GM18526 (cell line): ENCODE data around the gene ADARB2.

Experiments
- POLR2A ChIP-seq: IDR thresholded peaks from 3 replicates; pipeline ENCODE4 v1.6.1; 2011; ENCODE audit not compliant: insufficient read length; ENCODE audit errors: extremely low read depth

The ADARB2 gene

GRCh38 chr10:1743141-1743540, 5.8 kb upstream of the ADARB2 start:
- no peak for TF ChIP-seq POLR2A

- TF ChIP-seq POLR2A: no peak
These were observed 4.1 kb upstream of the ADARB2 start for GRCh38 chr10:1741450-1741849.

GRCh38 chr10:1739751-1740150, 2.4 kb upstream of the ADARB2 start:
- no peak for TF ChIP-seq POLR2A

- TF ChIP-seq POLR2A: no peak
These were observed 1.6 kb upstream of the ADARB2 start for GRCh38 chr10:1738950-1739349.

GRCh38 chr10:1736972-1737221, 428 bp downstream of the ADARB2 start:
- no peak for TF ChIP-seq POLR2A

- no peak for TF ChIP-seq POLR2A
These were observed 967 bp downstream of the ADARB2 start for GRCh38 chr10:1736144-1736971.

GRCh38 chr10:1735562-1735961, 1.8 kb downstream of the ADARB2 start:
- no peak for TF ChIP-seq POLR2A

- TF ChIP-seq POLR2A: no peak
These were observed 3.0 kb downstream of the ADARB2 start for GRCh38 chr10:1734288-1734687.

GRCh38 chr10:1733720-1734119, 3.6 kb downstream of the ADARB2 start:
- TF ChIP-seq POLR2A: no peak

GRCh38 chr10:1732564-1732996, 4.7 kb downstream of the ADARB2 start:
- no peak for TF ChIP-seq POLR2A

- TF ChIP-seq POLR2A: no peak
These were observed 5.7 kb downstream of the ADARB2 start for GRCh38 chr10:1731592-1731991.

GRCh38 chr10:1729751-1730150, 7.6 kb downstream of the ADARB2 start:
- TF ChIP-seq POLR2A: no peak

- no peak for TF ChIP-seq POLR2A
These were observed 10.5 kb downstream of the ADARB2 start for GRCh38 chr10:1726861-1727260.

- TF ChIP-seq POLR2A: no peak
These were observed 12.3 kb downstream of the ADARB2 start for GRCh38 chr10:1724921-1725488.

GRCh38 chr10:1716839-1717238, 20.5 kb downstream of the ADARB2 start:
- TF ChIP-seq POLR2A: no peak

GRCh38 chr10:1715821-1716220, 21.5 kb downstream of the ADARB2 start:
- no peak for TF ChIP-seq POLR2A
